ENCODE data around the gene DVL2. TPM values are rescaled to one million over a fixed set of nuclear protein-coding genes. Genes with fewer than 3 reads are reported as not detected.
A peak's percentile ranks its signal among the peaks of the same experiment; 100 is the strongest.

DVL2 gene
- total RNA-seq, 2 experiments from 2014 or later = 64.4 to 66.5 TPM

GRCh38 chr17:7211491-7212273, 22.6 kb downstream of the DVL2 start:
- Mint-ChIP-seq H3K9me3 (no peaks in the 10 kb centered on the region), H3K36me3 (no peaks in the 10 kb centered on the region), H3K27ac (peak overlapping the region; percentile 2), H3K4me3 (no peak overlapping the region), H3K27me3 (peaks cover 3% of the 10 kb centered on the region), H3K4me1 (peaks cover 38% of the 10 kb centered on the region)
- no peak for DNase-seq

DNA sequence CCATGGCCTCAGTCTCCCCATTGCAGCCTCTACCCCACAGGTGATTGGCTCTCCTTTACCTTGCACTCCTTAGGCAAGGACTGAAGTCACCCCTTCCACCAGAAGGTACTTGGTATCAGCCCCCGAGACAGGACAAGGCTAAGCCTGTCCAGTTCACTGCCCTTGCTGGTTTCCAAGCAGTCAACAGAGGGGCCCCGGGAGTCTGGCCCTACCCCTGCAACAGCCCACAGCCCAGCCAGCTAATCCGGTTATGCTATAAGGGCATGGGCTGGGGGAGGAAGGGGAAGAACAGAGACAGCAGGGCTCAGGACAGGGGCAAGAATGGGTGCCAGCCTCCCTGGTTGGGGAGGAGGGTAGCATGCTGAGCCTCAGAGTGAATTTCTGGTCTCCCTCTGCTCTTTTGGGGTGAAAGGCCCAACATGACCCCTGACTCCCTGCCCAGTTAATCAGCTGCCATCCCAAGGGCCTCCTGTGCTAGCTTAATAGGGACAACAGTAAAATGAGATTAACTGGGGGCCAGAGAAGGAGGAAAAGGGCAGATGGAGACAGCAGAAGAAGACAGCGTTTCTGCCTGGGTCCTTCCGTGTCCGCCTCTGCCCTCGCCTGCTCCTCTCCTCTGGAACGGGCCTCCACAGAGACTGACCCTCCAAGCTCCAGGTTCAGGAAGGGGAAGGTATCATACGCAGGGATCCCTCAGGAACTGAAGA, 25.4 kb downstream of the DVL2 start:
- Mint-ChIP-seq H3K4me3 (no peak overlapping the region), H3K27ac (no peak overlapping the region), H3K36me3 (no peaks in the 10 kb centered on the region), H3K9me3 (no peaks in the 10 kb centered on the region), H3K27me3 (no peaks in the 10 kb centered on the region), H3K4me1 (peaks cover 35% of the 10 kb centered on the region)
- no peak for DNase-seq

DNA sequence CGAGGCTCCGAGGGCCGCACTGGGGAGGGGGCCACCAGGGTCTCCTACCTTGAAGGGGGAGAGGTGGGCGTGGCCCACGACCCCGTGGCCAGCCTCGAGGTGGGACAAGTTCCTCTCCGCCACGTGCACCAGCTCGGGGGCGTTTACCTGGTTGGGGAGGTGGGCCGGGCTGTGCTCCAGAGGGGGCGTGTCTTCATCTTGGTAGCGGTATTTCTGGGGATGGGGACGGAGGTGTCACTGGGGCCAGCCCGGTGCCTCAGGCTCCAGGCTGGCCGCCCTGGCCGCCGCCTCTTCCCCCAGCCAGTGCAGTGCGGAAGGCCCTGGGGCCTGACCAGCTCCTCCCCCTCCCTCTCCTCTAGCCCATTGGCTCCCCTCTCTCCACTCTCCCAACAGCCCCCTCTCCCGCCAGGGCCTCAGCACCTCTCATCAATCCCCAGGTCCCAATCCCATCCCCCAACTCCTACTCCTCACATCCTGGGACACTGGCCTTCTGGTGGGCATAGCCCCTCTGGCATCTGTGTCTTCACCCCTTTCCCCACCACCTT, 26.2 kb downstream of the DVL2 start:
- no peak for DNase-seq
- H3K9me3 Mint-ChIP-seq = no peaks in the 10 kb centered on the region
- H3K27ac Mint-ChIP-seq = no peak overlapping the region
- no peaks in the 10 kb centered on the region for H3K36me3 Mint-ChIP-seq
- peaks cover 30% of the 10 kb centered on the region for H3K4me1 Mint-ChIP-seq
- no peaks in the 10 kb centered on the region for H3K27me3 Mint-ChIP-seq
- H3K4me3 Mint-ChIP-seq = no peak overlapping the region

GRCh38 chr17:7207120-7208001, 27.0 kb downstream of the DVL2 start:
- no peak overlapping the region for H3K4me3 Mint-ChIP-seq
- no peaks in the 10 kb centered on the region for H3K27me3 Mint-ChIP-seq
- no peaks in the 10 kb centered on the region for H3K9me3 Mint-ChIP-seq
- H3K27ac Mint-ChIP-seq = peak overlapping the region; percentile 42
- no peak for DNase-seq
- no peaks in the 10 kb centered on the region for H3K36me3 Mint-ChIP-seq
- peaks cover 28% of the 10 kb centered on the region for H3K4me1 Mint-ChIP-seq

GRCh38 chr17:7205561-7205960, 28.8 kb downstream of the DVL2 start:
- peaks cover 25% of the 10 kb centered on the region for H3K4me1 Mint-ChIP-seq
- H3K4me3 Mint-ChIP-seq = peak overlapping the region; percentile 81
- no peaks in the 10 kb centered on the region for H3K36me3 Mint-ChIP-seq
- H3K27ac Mint-ChIP-seq = peak overlapping the region; percentile 93
- no peak for DNase-seq
- no peaks in the 10 kb centered on the region for H3K27me3 Mint-ChIP-seq
- no peaks in the 10 kb centered on the region for H3K9me3 Mint-ChIP-seq

DNA sequence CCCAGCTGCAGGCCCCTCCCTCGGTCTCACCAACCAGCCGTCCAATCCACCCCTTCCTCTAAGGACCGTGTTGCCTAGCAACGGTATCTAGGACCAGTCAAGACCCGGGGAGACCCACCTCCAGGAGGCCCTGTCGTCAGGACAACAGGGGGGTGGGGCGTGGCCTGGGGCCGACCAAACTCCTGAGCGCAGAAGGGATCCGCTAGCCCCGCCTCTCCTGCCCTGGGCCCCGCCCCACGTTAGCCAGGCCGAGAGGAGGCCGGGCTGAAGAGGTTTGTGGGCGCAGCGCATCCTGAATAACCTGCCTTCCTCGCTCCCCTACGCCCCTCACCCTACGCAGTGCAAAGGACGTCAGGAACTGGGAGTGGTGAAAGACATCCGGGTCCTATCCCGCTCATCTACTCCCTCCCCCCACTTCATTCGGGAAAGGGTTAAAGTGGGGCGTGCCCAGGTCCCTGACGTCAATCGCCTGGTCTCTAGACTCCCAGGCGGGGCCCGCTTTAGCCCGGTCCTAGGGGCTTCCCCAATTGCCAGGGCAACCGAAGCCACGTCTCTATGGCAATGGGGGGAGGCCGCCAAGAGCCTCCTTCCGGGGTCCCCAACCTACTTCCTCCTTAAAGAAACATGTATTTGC, 29.4 kb downstream of the DVL2 start:
- Mint-ChIP-seq H3K4me3 (peak overlapping the region; percentile 81), H3K27ac (peak overlapping the region; percentile 93), H3K36me3 (no peaks in the 10 kb centered on the region), H3K27me3 (no peaks in the 10 kb centered on the region), H3K4me1 (peaks cover 25% of the 10 kb centered on the region), H3K9me3 (no peaks in the 10 kb centered on the region)
- peak; percentile 95 for DNase-seq

GRCh38 chr17:7204336-7204735, 30.0 kb downstream of the DVL2 start:
- H3K36me3 Mint-ChIP-seq = no peaks in the 10 kb centered on the region
- no peaks in the 10 kb centered on the region for H3K9me3 Mint-ChIP-seq
- peaks cover 25% of the 10 kb centered on the region for H3K4me1 Mint-ChIP-seq
- DNase-seq = no peak
- H3K27ac Mint-ChIP-seq = peak overlapping the region; percentile 93
- no peaks in the 10 kb centered on the region for H3K27me3 Mint-ChIP-seq
- peak overlapping the region; percentile 81 for H3K4me3 Mint-ChIP-seq

GRCh38 chr17:7203391-7203790, 30.9 kb downstream of the DVL2 start:
- DNase-seq = no peak
- peak overlapping the region; percentile 9 for H3K4me3 Mint-ChIP-seq
- H3K27me3 Mint-ChIP-seq = no peaks in the 10 kb centered on the region
- H3K9me3 Mint-ChIP-seq = no peaks in the 10 kb centered on the region
- no peaks in the 10 kb centered on the region for H3K36me3 Mint-ChIP-seq
- H3K27ac Mint-ChIP-seq = no peak overlapping the region
- peaks cover 25% of the 10 kb centered on the region for H3K4me1 Mint-ChIP-seq

- Mint-ChIP-seq H3K4me1 (peaks cover 2% of the 10 kb centered on the region), H3K36me3 (peaks cover 3% of the 10 kb centered on the region), H3K9me3 (no peaks in the 10 kb centered on the region), H3K27ac (no peak overlapping the region), H3K4me3 (no peak overlapping the region), H3K27me3 (no peaks in the 10 kb centered on the region)
- no peak for DNase-seq
Observed at GRCh38 chr17:7196651-7197401, 37.5 kb downstream of the DVL2 start.

DNA sequence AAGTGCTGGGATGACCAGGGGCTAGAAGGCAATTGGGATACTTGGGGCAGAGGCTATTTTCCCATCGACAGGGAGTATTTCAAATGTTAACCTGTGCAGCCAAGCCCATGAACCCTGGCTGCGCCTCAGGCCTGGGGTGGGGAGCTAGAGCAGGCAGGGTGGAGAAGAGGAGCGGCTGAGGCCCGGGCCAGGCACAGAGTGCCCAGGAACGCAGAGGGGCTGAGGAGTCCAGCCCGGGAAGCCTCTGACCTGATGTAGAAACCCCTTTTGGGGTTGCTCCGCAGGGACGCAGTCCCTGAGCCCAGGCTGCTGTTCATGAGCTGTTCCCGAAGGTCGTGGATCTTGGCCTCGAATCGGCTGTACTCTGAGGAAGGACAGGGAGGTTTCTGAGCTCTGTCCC, 38.3 kb downstream of the DVL2 start:
- H3K27ac Mint-ChIP-seq = no peak overlapping the region
- no peaks in the 10 kb centered on the region for H3K27me3 Mint-ChIP-seq
- no peaks in the 10 kb centered on the region for H3K9me3 Mint-ChIP-seq
- no peak overlapping the region for H3K4me3 Mint-ChIP-seq
- H3K36me3 Mint-ChIP-seq = peaks cover 3% of the 10 kb centered on the region
- H3K4me1 Mint-ChIP-seq = peaks cover 2% of the 10 kb centered on the region
- DNase-seq = no peak

DNA sequence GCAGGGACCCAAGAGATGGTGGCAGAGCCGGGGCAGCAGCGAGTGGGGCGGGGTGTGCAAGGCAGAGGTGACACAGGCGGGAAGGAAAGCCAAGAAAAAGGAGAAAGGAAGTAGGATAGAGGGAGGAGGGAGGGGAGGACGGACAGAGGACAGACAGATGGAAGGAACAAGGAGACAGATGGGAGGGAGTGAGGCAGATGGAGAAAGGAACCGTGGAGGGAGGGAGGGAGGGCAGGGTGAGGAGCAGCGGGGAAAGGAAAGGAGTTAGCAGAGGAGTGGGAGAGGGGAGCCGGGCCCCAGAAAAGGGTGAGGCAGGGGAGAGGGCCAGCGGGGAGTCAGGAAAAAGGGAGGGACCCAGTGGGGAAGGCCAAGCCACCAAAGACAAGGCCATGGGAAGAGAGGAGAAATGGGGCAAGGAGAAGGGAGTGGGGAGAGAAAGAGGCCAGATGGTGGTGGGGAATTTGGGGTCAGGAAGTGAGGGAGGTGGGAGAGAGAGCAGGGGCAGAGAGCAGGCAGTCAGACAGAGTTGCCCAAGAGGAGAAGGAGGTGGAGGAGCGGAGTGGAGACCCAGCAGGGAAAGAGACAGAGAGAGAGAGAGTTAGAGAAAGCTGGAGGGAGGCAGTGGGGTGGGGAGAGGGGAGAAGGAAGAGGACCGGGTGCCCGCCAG, 41.9 kb downstream of the DVL2 start:
- Mint-ChIP-seq H3K27ac (no peak overlapping the region), H3K9me3 (no peaks in the 10 kb centered on the region), H3K4me3 (no peak overlapping the region), H3K36me3 (peaks cover 3% of the 10 kb centered on the region), H3K4me1 (peaks cover 2% of the 10 kb centered on the region), H3K27me3 (no peaks in the 10 kb centered on the region)
- no peak for DNase-seq

DNA sequence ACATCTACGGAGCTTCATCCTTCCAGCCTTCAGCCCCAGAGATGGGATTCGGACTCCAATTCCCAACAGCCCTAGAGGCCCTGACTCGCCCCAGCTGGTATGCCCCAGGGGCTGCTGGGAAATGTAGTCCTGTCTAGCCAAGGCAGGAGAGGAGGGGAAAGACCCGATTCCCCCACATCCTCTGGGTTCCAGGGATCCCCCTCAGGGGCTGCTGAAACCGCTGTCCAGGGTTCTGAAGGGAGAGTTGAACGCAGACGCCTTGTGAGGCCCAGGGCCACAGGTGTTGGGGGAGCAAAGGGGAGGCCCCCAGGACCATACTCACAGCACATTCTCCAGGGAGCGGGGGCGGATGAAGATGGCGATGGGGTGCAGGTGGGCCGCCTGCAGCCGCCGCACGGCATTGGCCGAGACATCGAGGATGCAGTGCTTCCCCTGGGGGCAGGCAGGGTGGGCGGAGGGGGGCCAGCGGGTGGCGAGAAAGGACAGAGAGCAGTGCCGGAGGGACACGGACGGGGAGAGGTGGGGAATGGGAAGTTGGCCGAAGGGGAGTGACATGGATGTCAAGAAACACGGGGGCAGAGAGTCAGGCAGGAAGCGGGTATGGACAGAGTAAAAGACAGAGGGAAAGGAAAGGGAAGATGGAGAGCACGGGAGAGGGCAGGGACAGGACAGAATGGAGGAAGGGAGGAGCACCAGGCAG, 42.6 kb downstream of the DVL2 start:
- H3K27ac Mint-ChIP-seq = no peak overlapping the region
- H3K4me3 Mint-ChIP-seq = no peak overlapping the region
- H3K36me3 Mint-ChIP-seq = peaks cover 3% of the 10 kb centered on the region
- H3K9me3 Mint-ChIP-seq = no peaks in the 10 kb centered on the region
- no peak for DNase-seq
- H3K4me1 Mint-ChIP-seq = peaks cover 2% of the 10 kb centered on the region
- no peaks in the 10 kb centered on the region for H3K27me3 Mint-ChIP-seq

DNA sequence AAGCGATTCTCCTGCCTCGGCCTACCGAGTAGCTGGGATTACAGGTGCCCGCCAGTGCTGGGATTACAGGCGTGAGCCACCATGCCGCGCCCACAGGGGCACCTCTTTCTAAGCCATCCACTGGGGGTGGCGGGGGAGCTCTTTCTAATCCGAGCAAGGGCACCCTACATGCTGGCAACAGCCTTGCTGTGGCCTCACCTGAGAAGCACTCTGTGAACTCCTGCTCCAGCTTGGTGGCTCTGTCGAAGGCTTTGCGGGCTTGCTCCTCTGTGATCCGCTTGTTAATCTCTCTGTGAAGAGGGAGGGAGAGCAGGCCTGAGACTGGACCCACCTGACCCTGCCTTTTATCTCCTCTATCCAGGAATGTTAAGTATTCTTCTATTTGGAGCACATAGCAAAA, 43.2 kb downstream of the DVL2 start:
- Mint-ChIP-seq H3K9me3 (no peaks in the 10 kb centered on the region), H3K4me3 (no peak overlapping the region), H3K27ac (no peak overlapping the region)

More for the DNA sequence above, 43.2 kb downstream of the DVL2 start:
- peaks cover 2% of the 10 kb centered on the region for H3K4me1 Mint-ChIP-seq
- peaks cover 3% of the 10 kb centered on the region for H3K36me3 Mint-ChIP-seq
- no peak for DNase-seq
- no peaks in the 10 kb centered on the region for H3K27me3 Mint-ChIP-seq
